HG03460 (cell line): ENCODE results near the gene SCYGR1.
"Not testable (repeated sequence)": the region's sequence is repeated elsewhere in the genome, so short reads cannot be mapped to it uniquely, and the experiment has no call there.

Experiments used
- ATAC-seq: cut with Tn5 transposase; IDR thresholded peaks from one replicate; pipeline ENCODE4 v1.9.1; 2021; ENCODE audit not compliant: unreplicated experiment

The SCYGR1 gene

GRCh38 chr2:227387583-227387982, at the start of gene SCYGR1:
Gene SCYGR1 (minus strand): TSS chr2:227387949. CDS start chr2:227387949, 0 bp downstream.
- not testable (repeated sequence) for ATAC-seq

GRCh38 chr2:227436436-227437174, 48.9 kb upstream of the SCYGR1 start:
- no peak for ATAC-seq

- no peak for ATAC-seq
These were observed 45.4 kb upstream of the SCYGR1 start for GRCh38 chr2:227433171-227433570.

GRCh38 chr2:227430639-227431038, 42.9 kb upstream of the SCYGR1 start:
- ATAC-seq = no peak

- ATAC-seq = no peak
These were observed 41.1 kb upstream of the SCYGR1 start for GRCh38 chr2:227428731-227429285.

GRCh38 chr2:227423656-227424499, 36.1 kb upstream of the SCYGR1 start:
- ATAC-seq = no peak

- ATAC-seq = no peak
These were observed 32.6 kb upstream of the SCYGR1 start for GRCh38 chr2:227420087-227421052.

GRCh38 chr2:227416701-227417100, 29.0 kb upstream of the SCYGR1 start:
- ATAC-seq = no peak

- peak; percentile 35 for ATAC-seq
These were observed 28.0 kb upstream of the SCYGR1 start for GRCh38 chr2:227415538-227416424.

- no peak for ATAC-seq
These were observed 27.1 kb upstream of the SCYGR1 start for GRCh38 chr2:227414846-227415245.

- no peak for ATAC-seq
These were observed 25.6 kb upstream of the SCYGR1 start for GRCh38 chr2:227413371-227413770.

GRCh38 chr2:227412877-227413276, 25.1 kb upstream of the SCYGR1 start:
- no peak for ATAC-seq

GRCh38 chr2:227411990-227412350, 24.2 kb upstream of the SCYGR1 start:
- ATAC-seq = no peak

GRCh38 chr2:227411320-227411989, 23.7 kb upstream of the SCYGR1 start:
- ATAC-seq = peak; percentile 74

- ATAC-seq = no peak
These were observed 22.4 kb upstream of the SCYGR1 start for GRCh38 chr2:227410191-227410590.

- ATAC-seq = no peak
These were observed 19.9 kb upstream of the SCYGR1 start for GRCh38 chr2:227407591-227408151.

- peak; percentile 49 for ATAC-seq
These were observed 18.7 kb upstream of the SCYGR1 start for GRCh38 chr2:227406177-227407031.
